SK-N-SH treated with all-trans-retinoic acid at 6 μM for 48 hours (cell line): Measurements from ENCODE around the gene FAM177A1.

Experiments
- ATAC-seq: fragments of 200-7000 bp; cut with Tn5 transposase; 3 replicates; pipeline ENCODE4 v1.9.1; 2020; ENCODE audit warnings: mild to moderate bottlenecking, moderate library complexity
- ARNTL ChIP-seq: fragments of 450-650 bp; formaldehyde crosslinking; IDR thresholded peaks from 2 replicates; pipeline ENCODE4 v1.5.0; 2020; ENCODE audit warnings: low read depth, mild to moderate bottlenecking, moderate library complexity, borderline replicate concordance
- BACH2 ChIP-seq: fragments of 250-450 bp; sonication (Bioruptor Pico); IDR thresholded peaks from 2 replicates; pipeline ENCODE4 v1.9.0; 2021; ENCODE audit warnings: mild to moderate bottlenecking, borderline replicate concordance
- CSDC2 ChIP-seq: fragments of 250-450 bp; sonication (Bioruptor Pico); IDR thresholded peaks from 2 replicates; pipeline ENCODE4 v1.5.0; 2020; ENCODE audit warnings: mild to moderate bottlenecking, moderate library complexity
- ESRRG ChIP-seq: fragments of 250-450 bp; sonication (Bioruptor Pico); IDR thresholded peaks from 2 replicates; pipeline ENCODE4 v1.6.1; 2021; ENCODE audit warnings: mild to moderate bottlenecking
- ISL1 ChIP-seq: fragments of 250-450 bp; sonication (Bioruptor Pico); IDR thresholded peaks from 2 replicates; pipeline ENCODE4 v2.1.2; 2022; ENCODE audit warnings: mild to moderate bottlenecking, moderate library complexity
- PPARA ChIP-seq: fragments of 250-450 bp; sonication (Bioruptor Pico); IDR thresholded peaks from 2 replicates; pipeline ENCODE4 v1.5.0; 2020; ENCODE audit warnings: mild to moderate bottlenecking, borderline replicate concordance
- TOX ChIP-seq: fragments of 250-450 bp; sonication (Bioruptor Pico); IDR thresholded peaks from 2 replicates; pipeline ENCODE4 v1.8.0; 2021; ENCODE audit warnings: mild to moderate bottlenecking, moderate library complexity, borderline replicate concordance
- ZFP3 ChIP-seq: fragments of 250-450 bp; sonication (Bioruptor Pico); IDR thresholded peaks from 2 replicates; pipeline ENCODE4 v1.5.0; 2020; ENCODE audit warnings: mild to moderate bottlenecking, moderate library complexity
- ZFP30 ChIP-seq: fragments of 450-650 bp; formaldehyde crosslinking; IDR thresholded peaks from 2 replicates; pipeline ENCODE4 v1.5.0; 2022; ENCODE audit warnings: mild to moderate bottlenecking, moderate library complexity
- ZNF565 ChIP-seq: fragments of 450-650 bp; formaldehyde crosslinking; conservative IDR thresholded peaks from 2 replicates; pipeline ENCODE4 v1.5.0; 2020; ENCODE audit warnings: low read depth, mild to moderate bottlenecking, moderate library complexity
- ZNF70 ChIP-seq: fragments of 450-650 bp; formaldehyde crosslinking; IDR thresholded peaks from 2 replicates; pipeline ENCODE4 v1.5.0; 2020; ENCODE audit warnings: mild to moderate bottlenecking, moderate library complexity
- ZNF8 ChIP-seq: fragments of 450-650 bp; formaldehyde crosslinking; IDR thresholded peaks from 2 replicates; pipeline ENCODE4 v1.5.0; 2020; ENCODE audit warnings: mild to moderate bottlenecking, moderate library complexity
- TF ChIP-seq, protein P1 (sequence below): fragments of 250-450 bp; sonication (Bioruptor Pico); IDR thresholded peaks from 2 replicates; pipeline ENCODE4 v1.5.0; 2020; ENCODE audit warnings: mild to moderate bottlenecking, moderate library complexity
- TF ChIP-seq, protein P2 (sequence below): fragments of 250-450 bp; sonication (Bioruptor Pico); IDR thresholded peaks from 2 replicates; pipeline ENCODE4 v1.5.1; 2020; ENCODE audit warnings: low read depth, mild to moderate bottlenecking, moderate library complexity

The FAM177A1 gene, protein sequence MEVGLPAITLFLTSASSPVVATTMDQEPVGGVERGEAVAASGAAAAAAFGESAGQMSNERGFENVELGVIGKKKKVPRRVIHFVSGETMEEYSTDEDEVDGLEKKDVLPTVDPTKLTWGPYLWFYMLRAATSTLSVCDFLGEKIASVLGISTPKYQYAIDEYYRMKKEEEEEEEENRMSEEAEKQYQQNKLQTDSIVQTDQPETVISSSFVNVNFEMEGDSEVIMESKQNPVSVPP

DNA sequence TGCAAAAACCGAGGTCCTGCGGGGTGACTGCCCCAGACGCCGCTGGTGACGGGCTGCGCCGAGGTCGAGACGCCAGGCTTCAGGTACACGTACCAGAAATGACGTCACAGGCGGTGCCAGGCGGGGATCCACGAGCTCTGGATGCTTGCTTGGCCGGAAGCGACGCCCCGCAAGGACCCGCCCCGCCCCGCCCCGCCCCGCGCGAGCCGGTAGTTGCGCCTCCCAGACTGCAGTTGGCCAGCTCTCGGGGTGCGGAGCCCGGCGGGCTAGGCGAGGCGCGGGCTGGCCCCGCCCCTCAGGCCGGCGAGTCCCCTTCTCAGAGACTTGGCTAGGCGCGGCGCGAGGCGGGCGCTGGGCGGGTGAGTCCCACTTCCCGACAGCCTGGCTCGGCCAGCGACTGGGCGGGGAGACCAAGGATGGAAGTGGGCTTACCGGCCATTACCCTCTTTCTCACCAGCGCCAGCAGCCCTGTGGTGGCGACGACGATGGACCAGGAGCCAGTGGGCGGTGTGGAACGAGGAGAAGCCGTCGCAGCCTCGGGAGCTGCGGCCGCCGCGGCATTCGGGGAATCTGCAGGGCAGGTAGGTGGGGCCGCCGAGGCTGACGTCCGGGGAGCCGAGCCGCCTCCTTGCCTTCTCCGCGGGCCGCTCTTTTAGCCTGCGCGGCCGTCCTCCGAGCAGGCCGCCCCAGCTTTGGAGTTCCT is at the start of gene FAM177A1:
Gene FAM177A1, plus strand, starts transcription at position 225 of the 703 bp plus-strand sequence. Its CDS starts 192 bp downstream, at position 417.
- TF ChIP-seq CSDC2 (CRISPR knock-in tag) (no peak; the same call in 1 of the 2 replicates), ISL1 (CRISPR knock-in tag) (no peak), ZFP3 (CRISPR knock-in tag) (0 out of 2 replicates have a peak, but pooled peaks have one; percentile 18)
- peak; percentile 97 for ATAC-seq

DNA sequence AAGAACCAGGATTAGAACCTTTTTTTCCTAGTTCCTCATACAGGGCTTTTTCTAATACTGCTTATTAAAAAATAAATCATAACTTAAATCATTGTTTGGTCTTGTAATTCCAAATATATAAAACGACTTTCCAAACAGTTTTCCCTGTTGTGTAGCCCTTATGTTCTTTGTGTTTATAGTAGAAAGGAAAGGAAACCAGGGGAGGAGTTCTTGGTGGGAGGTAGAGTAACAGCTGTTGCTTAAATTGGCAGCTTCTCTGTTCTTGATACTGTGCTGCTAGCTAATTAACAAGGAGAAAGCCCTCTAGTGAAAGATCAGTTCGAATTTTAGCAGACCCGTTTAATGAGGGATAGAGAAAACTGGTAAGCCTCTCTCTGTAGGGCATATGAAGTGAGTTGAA is 48.3 kb upstream of the FAM177A1 start:
- TF ChIP-seq ESRRG (no peak), ZFP30 (CRISPR knock-in tag) (no peak), ZNF565 (CRISPR knock-in tag) (no peak), ZNF8 (CRISPR knock-in tag) (no peak)
- TF ChIP-seq, protein P1, sequence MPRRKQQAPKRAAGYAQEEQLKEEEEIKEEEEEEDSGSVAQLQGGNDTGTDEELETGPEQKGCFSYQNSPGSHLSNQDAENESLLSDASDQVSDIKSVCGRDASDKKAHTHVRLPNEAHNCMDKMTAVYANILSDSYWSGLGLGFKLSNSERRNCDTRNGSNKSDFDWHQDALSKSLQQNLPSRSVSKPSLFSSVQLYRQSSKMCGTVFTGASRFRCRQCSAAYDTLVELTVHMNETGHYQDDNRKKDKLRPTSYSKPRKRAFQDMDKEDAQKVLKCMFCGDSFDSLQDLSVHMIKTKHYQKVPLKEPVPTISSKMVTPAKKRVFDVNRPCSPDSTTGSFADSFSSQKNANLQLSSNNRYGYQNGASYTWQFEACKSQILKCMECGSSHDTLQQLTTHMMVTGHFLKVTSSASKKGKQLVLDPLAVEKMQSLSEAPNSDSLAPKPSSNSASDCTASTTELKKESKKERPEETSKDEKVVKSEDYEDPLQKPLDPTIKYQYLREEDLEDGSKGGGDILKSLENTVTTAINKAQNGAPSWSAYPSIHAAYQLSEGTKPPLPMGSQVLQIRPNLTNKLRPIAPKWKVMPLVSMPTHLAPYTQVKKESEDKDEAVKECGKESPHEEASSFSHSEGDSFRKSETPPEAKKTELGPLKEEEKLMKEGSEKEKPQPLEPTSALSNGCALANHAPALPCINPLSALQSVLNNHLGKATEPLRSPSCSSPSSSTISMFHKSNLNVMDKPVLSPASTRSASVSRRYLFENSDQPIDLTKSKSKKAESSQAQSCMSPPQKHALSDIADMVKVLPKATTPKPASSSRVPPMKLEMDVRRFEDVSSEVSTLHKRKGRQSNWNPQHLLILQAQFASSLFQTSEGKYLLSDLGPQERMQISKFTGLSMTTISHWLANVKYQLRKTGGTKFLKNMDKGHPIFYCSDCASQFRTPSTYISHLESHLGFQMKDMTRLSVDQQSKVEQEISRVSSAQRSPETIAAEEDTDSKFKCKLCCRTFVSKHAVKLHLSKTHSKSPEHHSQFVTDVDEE, result no peak
- ATAC-seq, result no peak

DNA sequence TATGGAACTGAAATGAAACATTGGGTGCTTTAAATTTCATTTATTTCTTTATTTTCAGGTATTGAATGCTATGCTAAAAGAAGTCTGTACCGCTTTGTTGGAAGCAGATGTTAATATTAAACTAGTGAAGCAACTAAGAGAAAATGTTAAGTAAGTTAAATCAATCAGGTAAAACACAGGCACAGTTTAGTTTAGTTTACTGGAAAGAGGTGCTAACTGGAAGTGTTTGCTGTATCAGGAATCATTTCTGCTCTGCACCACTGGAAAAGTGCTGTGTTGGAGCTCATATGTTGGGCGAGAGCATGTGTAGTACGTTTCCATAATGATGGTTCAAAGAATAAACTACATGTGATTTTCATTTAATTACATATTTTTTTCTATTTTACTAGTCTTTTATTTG is 46.6 kb upstream of the FAM177A1 start:
- TF ChIP-seq, protein P1, result no peak
- TF ChIP-seq ZNF8 (CRISPR knock-in tag) (no peak), PPARA (CRISPR knock-in tag) (no peak), ZNF70 (CRISPR knock-in tag) (no peak), ARNTL (CRISPR knock-in tag) (no peak)
- TF ChIP-seq, all 23 proteins: peak for 0
- ATAC-seq, result no peak

DNA sequence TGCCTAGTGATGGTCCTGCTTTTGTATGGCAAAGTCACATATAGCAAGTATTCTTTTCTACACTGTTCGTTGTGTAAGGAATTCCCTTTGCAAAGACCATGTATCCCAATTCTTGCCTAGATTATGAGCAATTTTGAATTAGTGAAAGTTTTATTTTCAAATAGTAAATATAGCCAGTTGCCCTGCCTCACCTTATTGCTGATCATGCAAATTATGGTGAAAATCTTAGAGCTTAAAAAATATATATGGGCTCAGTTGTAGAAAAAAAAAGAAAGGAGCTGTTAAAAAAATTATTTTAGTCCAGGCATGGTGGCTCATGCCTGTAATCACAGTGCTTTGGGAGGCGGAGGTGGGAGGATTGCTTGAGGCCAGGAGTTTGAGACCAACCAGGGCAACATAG is 44.5 kb upstream of the FAM177A1 start:
- ATAC-seq, result no peak
- TF ChIP-seq TOX (CRISPR knock-in tag) (no peak), ZNF565 (CRISPR knock-in tag) (no peak), BACH2 (CRISPR knock-in tag) (no peak)
- TF ChIP-seq, protein P2, sequence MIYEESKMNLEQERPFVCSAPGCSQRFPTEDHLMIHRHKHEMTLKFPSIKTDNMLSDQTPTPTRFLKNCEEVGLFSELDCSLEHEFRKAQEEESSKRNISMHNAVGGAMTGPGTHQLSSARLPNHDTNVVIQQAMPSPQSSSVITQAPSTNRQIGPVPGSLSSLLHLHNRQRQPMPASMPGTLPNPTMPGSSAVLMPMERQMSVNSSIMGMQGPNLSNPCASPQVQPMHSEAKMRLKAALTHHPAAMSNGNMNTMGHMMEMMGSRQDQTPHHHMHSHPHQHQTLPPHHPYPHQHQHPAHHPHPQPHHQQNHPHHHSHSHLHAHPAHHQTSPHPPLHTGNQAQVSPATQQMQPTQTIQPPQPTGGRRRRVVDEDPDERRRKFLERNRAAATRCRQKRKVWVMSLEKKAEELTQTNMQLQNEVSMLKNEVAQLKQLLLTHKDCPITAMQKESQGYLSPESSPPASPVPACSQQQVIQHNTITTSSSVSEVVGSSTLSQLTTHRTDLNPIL (CRISPR knock-in tag), result no peak

DNA sequence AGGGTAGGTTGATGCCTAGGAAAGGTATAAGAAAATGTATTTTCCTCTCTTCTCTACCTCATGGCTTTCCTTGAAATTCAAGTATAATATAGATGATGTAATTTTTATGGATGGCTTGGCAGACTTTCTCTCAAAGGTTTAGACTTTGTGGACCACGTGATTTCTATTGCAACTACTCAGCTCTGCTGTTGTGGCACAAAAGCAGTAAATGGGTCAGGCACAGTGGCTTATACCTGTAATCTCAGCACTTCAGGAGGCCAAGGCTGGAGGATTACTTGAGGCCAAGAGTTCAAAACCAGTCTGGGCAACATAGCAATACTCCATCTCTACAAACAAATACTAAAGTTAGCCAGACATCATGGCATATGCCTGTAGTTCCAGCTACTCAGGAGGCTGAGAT is 41.2 kb upstream of the FAM177A1 start:
- TF ChIP-seq ZNF565 (CRISPR knock-in tag) (no peak), PPARA (CRISPR knock-in tag) (no peak), ISL1 (CRISPR knock-in tag) (no peak)
- TF ChIP-seq, protein P2 (CRISPR knock-in tag), result no peak
- no peak for ATAC-seq
